Muscle layer of duodenum (tissue), 2 donors: ENCODE results near the gene EEF1A2.

Experiments used
- H3K27ac ChIP-seq: one replicate; pipeline ENCODE4 v1.7.0; 2013; ENCODE audit warnings: mild to moderate bottlenecking, low read length
- H3K27me3 ChIP-seq: one replicate; pipeline ENCODE4 v1.7.0; 2013; ENCODE audit warnings: low read depth, mild to moderate bottlenecking, control low read depth, low read length
- H3K36me3 ChIP-seq, 2 donors: one replicate each; pipeline ENCODE4 v1.7.0; 2013; ENCODE audit warnings: low read length in 2 of 2, control low read depth in 1 of 2, mild to moderate bottlenecking in 1 of 2; ENCODE audit not compliant: insufficient read depth in 2 of 2, control insufficient read depth in 1 of 2
- H3K4me1 ChIP-seq, 2 donors: one replicate each; pipeline ENCODE4 v1.7.0; 2013; ENCODE audit warnings: low read length in 2 of 2, mild to moderate bottlenecking in 2 of 2, control low read depth in 1 of 2, moderate library complexity in 1 of 2; ENCODE audit not compliant: insufficient read depth in 2 of 2, control insufficient read depth in 1 of 2
- H3K4me3 ChIP-seq, 2 donors: one replicate each; pipeline ENCODE4 v1.7.0; 2013; ENCODE audit warnings: low read length in 2 of 2, low read depth in 1 of 2, mild to moderate bottlenecking in 1 of 2
- H3K9me3 ChIP-seq, 2 donors: one replicate each; pipeline ENCODE4 v1.7.0; 2013; ENCODE audit warnings: low read length in 2 of 2, control low read depth in 1 of 2, mild to moderate bottlenecking in 1 of 2; ENCODE audit not compliant: control insufficient read depth in 1 of 2
- donor health status: healthy.

The EEF1A2 gene

DNA sequence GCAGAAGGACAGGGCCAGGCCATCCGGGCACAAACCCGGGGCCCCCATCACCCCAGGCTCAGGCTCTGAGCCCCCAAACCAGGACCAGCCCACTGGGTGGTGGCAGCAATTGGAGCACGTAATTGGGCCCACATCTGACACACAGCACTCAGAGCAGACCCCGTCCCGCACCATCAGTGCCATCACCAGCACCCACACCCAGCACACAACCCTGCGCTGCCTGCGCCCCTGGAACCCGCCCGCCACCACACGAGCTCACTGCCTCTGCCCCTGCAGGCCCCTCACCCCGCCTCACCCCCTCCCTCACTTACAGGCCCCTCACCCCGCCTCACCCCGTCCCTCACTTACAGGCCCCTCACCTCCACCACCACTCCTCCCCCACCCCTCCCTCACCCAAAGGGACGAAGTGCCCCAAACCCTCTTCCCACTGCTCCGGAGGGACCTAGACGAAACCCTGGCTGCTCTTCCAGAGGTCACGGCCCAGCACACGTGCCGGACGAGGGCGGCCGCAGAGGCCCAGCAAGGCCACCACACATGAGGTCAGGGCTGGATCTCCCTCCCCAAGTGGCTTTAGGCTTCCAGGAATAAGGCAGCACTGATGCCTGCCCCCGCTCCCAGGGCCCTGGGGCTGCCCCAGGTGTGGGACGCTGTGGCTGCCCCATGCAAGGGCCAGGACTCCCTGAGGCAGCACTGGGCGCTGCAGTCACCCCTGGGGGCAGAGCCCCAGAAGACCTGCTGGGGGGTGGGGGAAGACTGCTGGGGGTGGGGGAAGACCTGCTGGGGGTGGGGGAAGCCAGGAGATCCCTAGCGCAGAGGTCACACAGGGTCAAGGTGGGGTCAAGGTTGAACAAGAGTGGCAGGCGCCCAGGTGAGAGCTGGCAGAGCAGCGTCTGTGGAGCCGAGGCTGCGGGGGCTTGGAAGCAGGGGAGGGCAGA lies 48.8 kb downstream of the EEF1A2 start:
- Histone ChIP-seq H3K36me3 (no peaks in the 10 kb centered on the region), H3K4me3 (no peak overlapping the region), H3K9me3 (no peaks in the 10 kb centered on the region), H3K27ac (no peak overlapping the region), H3K4me1 (peaks cover 0 to 11% of the 10 kb centered on the region in 2 donors), H3K27me3 (peaks cover 10% of the 10 kb centered on the region)

DNA sequence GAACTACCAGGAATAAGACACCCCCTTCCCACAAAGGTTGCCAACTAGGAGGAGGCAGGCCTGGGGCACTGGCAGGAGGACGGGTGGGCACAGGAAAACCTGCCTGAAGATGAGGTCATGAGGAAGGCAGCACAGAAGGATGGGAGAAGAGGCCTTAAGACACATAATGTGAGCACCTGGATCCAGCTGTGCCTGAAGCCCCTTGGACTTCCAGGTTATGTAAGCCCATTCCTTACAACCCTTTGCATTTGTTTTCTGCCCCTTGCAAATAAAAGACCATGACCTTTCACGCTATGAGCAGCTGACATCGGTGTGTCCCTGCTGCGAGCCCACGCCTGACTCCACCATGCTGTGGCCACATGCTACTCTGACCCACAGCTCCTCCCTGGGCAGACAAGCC lies 49.9 kb downstream of the EEF1A2 start:
- H3K27ac ChIP-seq: no peak overlapping the region
- no peaks in the 10 kb centered on the region for H3K36me3 ChIP-seq
- H3K27me3 ChIP-seq: peaks cover 4% of the 10 kb centered on the region
- H3K9me3 ChIP-seq: no peaks in the 10 kb centered on the region
- peaks cover 0 to 7% of the 10 kb centered on the region in 2 donors for H3K4me1 ChIP-seq
- H3K4me3 ChIP-seq: no peak overlapping the region

DNA sequence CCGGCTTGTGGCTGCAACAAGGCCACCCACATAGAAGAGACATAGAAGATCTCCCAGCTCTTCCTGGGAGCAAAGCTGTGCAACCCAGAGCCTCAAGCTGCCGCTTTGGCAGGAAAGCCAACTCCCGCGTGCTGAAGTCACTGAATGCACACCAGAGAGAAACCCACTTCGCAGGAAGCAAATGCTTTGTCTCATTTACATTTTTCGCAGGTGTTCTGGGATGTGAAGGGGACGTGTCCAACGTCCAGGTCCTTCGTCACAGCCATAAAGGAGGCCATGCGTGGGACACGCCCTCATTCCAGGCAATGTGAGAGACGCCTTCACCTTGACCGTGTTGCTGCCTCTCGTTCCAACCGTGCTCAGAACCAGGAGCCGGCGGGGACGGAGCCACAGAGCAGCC lies 50.9 kb downstream of the EEF1A2 start:
- Histone ChIP-seq H3K36me3 (no peaks in the 10 kb centered on the region), H3K4me3 (no peak overlapping the region), H3K27ac (no peak overlapping the region), H3K4me1 (no peaks in the 10 kb centered on the region), H3K27me3 (peaks cover 4% of the 10 kb centered on the region), H3K9me3 (no peaks in the 10 kb centered on the region)

DNA sequence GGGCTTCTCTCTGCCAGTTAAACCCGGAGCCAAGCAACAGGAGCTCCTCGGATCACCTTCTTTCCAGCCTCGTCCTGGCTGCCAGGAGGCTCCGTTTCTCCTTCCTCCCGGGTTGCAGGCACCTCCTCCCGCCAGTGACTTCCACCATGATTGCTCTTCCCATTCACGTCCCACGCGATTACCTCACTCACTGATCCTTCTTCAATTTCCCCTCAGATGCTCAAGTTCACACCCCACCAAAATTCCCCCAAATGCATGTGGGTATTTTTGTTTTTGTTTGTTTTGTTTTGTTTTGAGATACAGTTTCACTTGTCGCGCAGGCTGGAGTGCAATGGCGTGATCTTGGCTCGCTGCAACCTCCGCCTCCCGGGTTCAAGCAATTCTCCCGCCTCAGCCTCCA lies 51.6 kb downstream of the EEF1A2 start:
- no peaks in the 10 kb centered on the region for H3K9me3 ChIP-seq
- H3K27me3 ChIP-seq: peaks cover 2% of the 10 kb centered on the region
- no peaks in the 10 kb centered on the region for H3K4me1 ChIP-seq
- H3K4me3 ChIP-seq: no peak overlapping the region
- H3K27ac ChIP-seq: no peak overlapping the region
- H3K36me3 ChIP-seq: no peaks in the 10 kb centered on the region

DNA sequence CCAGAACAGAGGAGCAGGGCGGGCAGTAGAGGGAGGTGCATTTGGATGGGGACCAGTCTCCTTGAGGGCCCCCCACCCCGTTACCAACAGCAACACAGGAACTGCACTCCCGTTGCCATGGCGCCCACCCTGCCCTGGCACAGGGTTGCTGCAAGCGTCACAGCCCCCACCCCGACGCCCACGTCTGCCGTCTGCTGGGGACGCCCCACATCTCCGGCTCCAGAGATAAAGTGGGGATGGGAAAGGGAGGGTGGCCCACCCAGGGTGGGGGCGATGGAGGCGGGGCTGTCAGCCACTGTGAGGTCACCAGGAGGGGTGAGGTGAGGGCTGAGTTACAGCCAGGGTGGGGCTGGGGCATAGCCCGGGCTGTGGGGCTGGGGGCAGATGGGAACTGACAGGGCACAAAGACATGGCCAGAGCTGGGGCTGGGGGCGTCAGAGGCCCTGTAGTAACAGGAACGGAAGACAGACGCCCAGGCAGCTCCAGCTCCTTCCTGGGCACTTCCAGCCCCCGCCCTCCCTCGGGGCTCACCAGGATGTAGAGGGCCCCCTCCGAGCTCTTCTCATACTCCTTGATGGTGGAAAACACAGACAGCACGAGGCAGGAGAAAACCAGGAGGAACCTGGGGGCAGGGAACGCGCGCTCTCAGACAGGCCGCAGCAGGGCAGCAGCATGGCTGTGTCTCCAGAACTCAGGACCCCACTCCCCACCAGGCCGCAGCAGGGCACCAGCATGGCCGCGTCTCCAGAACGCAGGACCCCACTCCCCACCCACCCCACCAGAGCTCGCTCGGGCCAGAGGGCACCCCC lies 52.5 kb downstream of the EEF1A2 start:
- Histone ChIP-seq H3K4me3 (no peak overlapping the region), H3K4me1 (no peaks in the 10 kb centered on the region), H3K27me3 (no peaks in the 10 kb centered on the region), H3K27ac (no peak overlapping the region), H3K9me3 (no peaks in the 10 kb centered on the region), H3K36me3 (no peaks in the 10 kb centered on the region)

DNA sequence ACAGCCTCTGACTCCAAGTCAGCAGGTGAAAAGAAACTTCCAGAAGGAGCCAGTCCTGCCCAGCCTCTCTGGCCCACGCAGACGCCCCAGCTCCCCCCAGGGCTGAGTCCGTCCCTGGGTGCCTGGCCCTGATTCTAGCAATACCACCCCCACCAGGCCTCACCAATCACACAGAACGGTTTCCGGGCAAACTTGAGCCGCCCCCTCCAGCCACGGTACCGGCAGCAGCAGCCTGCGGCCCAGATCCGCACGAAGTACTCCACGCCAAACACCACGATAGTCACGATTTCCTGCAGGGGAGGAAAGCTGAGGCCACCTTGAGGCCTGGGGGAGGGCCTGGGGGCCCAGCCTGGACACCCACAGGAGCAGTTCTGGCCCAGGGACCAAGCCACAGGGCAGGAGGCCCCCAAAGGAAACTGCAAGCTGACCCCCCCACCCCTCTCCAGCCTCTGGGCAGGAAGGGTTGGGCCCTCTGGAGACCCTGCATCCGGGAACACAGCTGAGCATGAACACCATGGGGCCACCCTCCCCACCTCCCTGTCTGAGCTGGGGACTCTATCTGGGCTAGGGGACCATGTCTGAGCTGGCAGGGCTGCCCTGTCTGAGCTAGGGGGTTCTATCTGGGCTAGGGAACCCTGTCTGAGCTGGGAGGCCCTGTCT lies 53.7 kb downstream of the EEF1A2 start:
- Histone ChIP-seq H3K27ac (no peak overlapping the region), H3K36me3 (no peaks in the 10 kb centered on the region), H3K27me3 (no peaks in the 10 kb centered on the region), H3K9me3 (no peaks in the 10 kb centered on the region), H3K4me1 (no peaks in the 10 kb centered on the region), H3K4me3 (no peak overlapping the region)

DNA sequence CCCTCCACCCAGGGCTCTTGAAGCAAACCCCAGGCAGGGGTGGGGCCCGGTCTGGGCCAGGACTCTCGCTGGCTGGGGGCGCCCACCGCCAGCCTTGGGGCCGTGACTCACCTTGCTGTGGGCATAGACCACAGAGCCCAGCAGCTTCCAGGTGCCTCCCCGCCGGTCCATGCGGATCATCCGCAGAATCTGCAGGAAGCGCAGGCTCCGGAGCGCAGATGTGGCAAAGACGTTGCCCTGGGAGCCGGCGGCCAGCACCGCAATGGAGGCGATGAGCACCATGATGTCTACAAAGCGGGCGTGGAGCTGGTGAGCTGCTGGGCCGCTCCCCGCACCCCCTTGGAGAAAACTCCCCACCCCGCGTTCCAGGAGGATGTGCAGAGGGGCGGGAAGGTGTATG lies 54.3 kb downstream of the EEF1A2 start:
- Histone ChIP-seq H3K36me3 (no peaks in the 10 kb centered on the region), H3K9me3 (no peaks in the 10 kb centered on the region), H3K4me1 (no peaks in the 10 kb centered on the region), H3K4me3 (no peak overlapping the region), H3K27ac (no peak overlapping the region), H3K27me3 (no peaks in the 10 kb centered on the region)

DNA sequence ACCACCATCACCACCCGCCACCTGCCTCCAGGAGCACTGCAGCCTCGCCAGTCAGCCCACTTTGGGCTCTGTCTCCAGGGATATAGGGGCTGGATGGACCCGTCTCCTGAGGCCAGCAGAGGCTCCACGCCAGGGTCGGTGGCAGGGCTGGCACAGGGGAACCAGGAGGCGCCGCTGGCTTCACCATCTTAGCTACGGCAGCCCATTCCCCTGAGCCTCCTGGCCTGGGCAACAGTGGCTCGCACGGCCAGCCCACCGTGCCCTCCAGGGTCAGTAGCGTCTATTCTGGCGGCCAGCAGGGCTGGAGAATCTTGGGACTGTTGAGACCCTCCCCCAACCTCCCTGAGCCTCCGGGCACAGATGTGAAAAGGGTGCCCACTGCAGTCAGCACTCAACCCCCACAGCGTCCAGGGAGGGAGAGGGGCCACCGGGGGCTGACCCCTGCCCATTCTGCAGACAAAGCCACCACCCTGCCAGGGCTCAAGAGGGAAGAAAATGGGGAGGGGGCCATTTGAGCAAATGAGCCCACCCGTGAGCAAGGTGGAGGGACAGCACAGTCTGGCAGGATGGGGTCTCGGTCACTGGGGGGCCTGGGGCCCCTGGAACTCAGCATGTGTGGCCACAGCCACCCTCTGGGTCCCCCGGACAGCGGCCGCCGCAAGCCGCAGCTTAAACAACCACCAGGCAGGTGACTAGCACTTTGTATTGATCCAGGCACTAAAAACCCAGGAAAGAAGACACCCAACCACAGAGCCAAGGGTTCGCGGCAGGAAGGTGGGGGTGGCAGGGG lies 55.1 kb downstream of the EEF1A2 start:
- Histone ChIP-seq H3K27me3 (no peaks in the 10 kb centered on the region), H3K27ac (no peak overlapping the region)

DNA sequence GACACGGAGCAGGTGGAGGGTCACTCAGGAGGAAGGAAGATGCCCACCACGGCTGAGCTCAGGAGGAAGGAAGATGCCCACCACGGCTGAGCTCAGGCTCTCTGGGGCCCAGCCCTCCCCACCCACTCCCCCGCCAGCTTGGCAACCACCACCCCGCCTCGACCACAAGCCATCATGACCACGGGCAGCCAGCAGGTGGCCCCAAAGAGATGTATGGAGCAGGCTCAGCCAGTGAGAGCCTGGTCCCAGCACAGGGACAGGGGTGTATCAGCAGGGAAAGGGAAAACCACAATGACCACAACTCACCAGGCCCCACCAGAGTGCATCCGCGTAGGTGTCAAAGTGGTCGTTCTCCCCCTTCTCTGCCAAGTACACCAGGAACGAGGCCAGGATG lies 56.8 kb downstream of the EEF1A2 start:
- Histone ChIP-seq H3K27ac (no peak overlapping the region), H3K4me1 (no peaks in the 10 kb centered on the region), H3K4me3 (no peak overlapping the region), H3K27me3 (no peaks in the 10 kb centered on the region), H3K36me3 (no peaks in the 10 kb centered on the region), H3K9me3 (no peaks in the 10 kb centered on the region)

More for the DNA sequence above, 55.1 kb downstream of the EEF1A2 start:
- Histone ChIP-seq H3K36me3 (no peaks in the 10 kb centered on the region), H3K4me1 (no peaks in the 10 kb centered on the region), H3K4me3 (no peak overlapping the region), H3K9me3 (no peaks in the 10 kb centered on the region)

DNA sequence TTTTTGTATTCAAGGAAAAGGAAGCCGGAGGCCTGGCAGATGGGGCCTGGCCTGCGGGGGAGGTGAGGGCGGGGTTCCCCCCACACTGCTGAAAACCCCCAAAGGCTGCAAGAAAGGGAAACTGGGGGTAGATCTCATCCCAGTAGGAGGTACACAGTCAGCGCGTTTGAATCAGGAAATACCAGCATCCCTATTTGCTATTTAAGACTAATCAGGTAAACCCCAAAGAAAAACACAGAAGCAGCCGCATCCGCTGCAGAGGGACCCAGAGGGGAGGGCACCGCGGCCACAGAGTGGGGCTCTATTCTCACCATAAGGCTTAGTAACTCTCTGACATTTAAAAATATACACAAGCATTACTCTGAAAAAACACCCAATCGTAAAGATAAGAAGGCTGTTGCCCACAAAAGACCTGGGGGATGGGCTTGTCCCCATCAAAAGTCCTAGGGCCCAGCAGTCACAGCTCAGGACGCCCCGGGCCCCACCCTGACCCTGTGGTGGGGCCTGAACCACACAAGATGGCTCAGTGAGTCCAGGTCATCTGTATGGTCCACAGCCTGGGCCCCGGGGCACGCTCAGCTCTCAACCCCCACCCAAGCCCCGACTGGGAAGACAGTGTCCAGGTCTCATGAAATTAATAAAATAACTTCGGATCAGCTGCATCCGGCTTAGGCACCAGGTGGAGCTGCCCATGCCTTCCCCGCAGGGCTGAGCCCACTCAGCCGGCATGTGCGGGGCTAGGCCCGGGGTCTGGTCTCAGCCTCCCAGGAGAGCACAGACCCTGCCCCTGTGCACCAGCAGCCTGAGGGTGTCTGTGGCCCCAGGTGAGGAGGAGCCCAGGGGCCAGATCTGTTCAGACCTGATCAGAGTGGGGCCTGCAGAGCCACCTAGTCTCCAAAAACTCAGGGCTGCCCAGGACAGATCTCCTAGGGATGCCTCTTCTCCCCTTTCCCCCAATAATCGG lies 57.5 kb downstream of the EEF1A2 start:
- no peaks in the 10 kb centered on the region for H3K9me3 ChIP-seq
- H3K4me3 ChIP-seq: no peak overlapping the region
- no peaks in the 10 kb centered on the region for H3K36me3 ChIP-seq
- no peaks in the 10 kb centered on the region for H3K27me3 ChIP-seq
- H3K4me1 ChIP-seq: no peaks in the 10 kb centered on the region
- no peak overlapping the region for H3K27ac ChIP-seq
